Activated CD8-positive, alpha-beta T cell treated with anti-CD3 and anti-CD28 coated beads, Interleukin-2, amount 10 ng/mL, durations not matched to agents 7 days and 5 days (primary cell): ENCODE measurements around the gene SLC23A2. TPM values are rescaled to one million over a fixed set of nuclear protein-coding genes. Genes with fewer than 3 reads are reported as not detected.

Experiments
- ATAC-seq: fragments of 150-1000 bp; cut with Tn5 transposase; one replicate; pipeline ENCODE4 v1.10.0; 2021; ENCODE audit warnings: moderate library complexity
- CTCF ChIA-PET: fragments of 350-600 bp; sonication (Branson Sonifier 250); formaldehyde crosslinking; loops from one replicate; lab custom pipeline; 2021; ENCODE audit warnings: antibody characterized with exemption; lab: Charles Lee
- POLR2A ChIA-PET: fragments of 350-600 bp; sonication (Branson Sonifier 250); formaldehyde crosslinking; loops from one replicate; lab custom pipeline; 2021; ENCODE audit warnings: antibody characterized with exemption; lab: Charles Lee
- DNase-seq: peaks from one replicate; pipeline ENCODE4 v3.0.0-alpha.2; 2020
- H3K27ac Mint-ChIP-seq: one replicate; pipeline ENCODE4 v1.8.0; 2021; ENCODE audit warnings: mild to moderate bottlenecking, mixed read lengths
- H3K27me3 Mint-ChIP-seq: one replicate; pipeline ENCODE4 v1.8.0; 2021; ENCODE audit warnings: low read depth, mixed read lengths
- H3K36me3 Mint-ChIP-seq: one replicate; pipeline ENCODE4 v1.8.0; 2021; ENCODE audit warnings: low read depth, mixed read lengths
- H3K4me1 Mint-ChIP-seq: one replicate; pipeline ENCODE4 v1.8.0; 2021; ENCODE audit warnings: low read depth, mixed read lengths
- H3K4me3 Mint-ChIP-seq: one replicate; pipeline ENCODE4 v1.8.0; 2021; ENCODE audit warnings: mild to moderate bottlenecking, mixed read lengths
- H3K9me3 Mint-ChIP-seq: one replicate; pipeline ENCODE4 v1.8.0; 2022; ENCODE audit warnings: mixed read lengths; ENCODE audit not compliant: insufficient read depth
- total RNA-seq, 2 experiments: library from RNA; stranded (reverse); gene quantifications; one replicate each; pipeline ENCODE4 v1.2.3, GENCODE V29; 2021

Gene SLC23A2
- total RNA-seq, 2 experiments from 2014 or later, result 14.7 to 16.7 TPM

DNA sequence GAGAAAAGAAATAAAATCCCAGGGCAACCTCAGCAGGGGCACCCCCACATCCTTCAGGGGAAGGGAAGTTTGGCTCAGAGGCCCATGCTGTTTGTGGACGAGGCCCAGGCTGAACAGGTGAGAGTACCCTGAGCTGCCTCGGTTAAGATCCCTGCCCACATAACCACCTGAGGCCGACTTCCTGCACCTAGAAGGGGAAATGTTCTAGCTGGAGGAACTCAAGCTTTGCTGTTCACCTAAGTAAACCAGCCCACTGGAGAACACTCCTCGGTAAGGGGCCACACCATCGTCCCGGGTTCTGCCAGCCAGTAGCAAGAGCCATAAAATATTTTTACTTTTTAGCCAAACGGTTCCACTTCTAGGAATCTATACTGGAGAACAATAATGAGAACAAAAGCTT is 88.2 kb downstream of the SLC23A2 start:
- no peaks in the 10 kb centered on the region for H3K27me3 Mint-ChIP-seq
- no peak overlapping the region for H3K4me3 Mint-ChIP-seq
- H3K9me3 Mint-ChIP-seq, result no peaks in the 10 kb centered on the region
- ChIA-PET POLR2A (no interaction called here), CTCF (interaction anchor here (1.1 kb wide), 1 partner anchor 154 kb away, joined by 5 read pairs; no protein-coding TSS in a partner anchor)
- H3K36me3 Mint-ChIP-seq, result peaks cover 16% of the 10 kb centered on the region
- H3K4me1 Mint-ChIP-seq, result peaks cover 18% of the 10 kb centered on the region
- H3K27ac Mint-ChIP-seq, result peak overlapping the region; percentile 20
- ATAC-seq (no peak), DNase-seq (peak; percentile 27)

DNA sequence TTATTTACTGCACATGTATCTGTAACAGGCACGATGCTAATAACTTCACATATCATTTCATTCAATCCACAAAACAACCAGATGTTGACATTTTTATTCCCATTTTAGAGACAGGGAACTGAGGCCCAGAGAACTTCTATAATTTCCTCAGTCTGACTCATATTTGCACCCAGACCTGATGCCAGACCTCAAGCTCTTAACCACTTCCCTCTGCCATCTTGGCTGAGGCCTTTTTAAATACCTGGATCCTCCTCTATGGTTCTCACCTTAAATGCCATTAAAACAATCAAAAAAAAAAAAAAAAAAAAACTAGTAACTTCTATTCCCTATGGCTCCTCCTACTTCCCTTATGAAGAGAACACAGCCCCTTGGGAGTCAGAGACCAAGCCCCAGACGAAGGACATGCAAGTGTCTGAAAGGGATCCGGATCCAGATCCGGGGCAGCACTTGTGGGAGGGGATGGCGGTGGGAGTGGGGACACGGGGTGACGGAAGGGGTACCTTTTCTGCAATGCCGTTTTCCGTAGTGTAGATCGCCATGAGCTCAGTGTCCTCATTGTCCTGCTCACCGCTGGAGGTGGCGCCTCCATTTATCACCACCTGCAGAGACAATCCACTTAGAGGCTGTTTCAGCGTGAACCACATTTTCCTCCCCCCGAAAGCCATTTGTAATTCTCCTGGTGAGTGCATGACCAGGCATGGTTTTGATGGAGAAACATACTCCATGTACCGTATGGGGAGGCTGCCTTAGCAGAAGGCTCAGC is 88.7 kb downstream of the SLC23A2 start:
- CTCF ChIA-PET, result interaction anchor here (0.7 to 1.1 kb wide), 2 partner anchors 154 to 172 kb away, joined by 3 to 5 read pairs; no protein-coding TSS in a partner anchor
- peaks cover 18% of the 10 kb centered on the region for H3K4me1 Mint-ChIP-seq
- ATAC-seq (no peak), DNase-seq (peak; percentile 44)
- peak overlapping the region; percentile 20 for H3K27ac Mint-ChIP-seq
- peaks cover 19% of the 10 kb centered on the region for H3K36me3 Mint-ChIP-seq
- H3K27me3 Mint-ChIP-seq, result no peaks in the 10 kb centered on the region
- H3K9me3 Mint-ChIP-seq, result no peaks in the 10 kb centered on the region
- H3K4me3 Mint-ChIP-seq, result no peak overlapping the region
- POLR2A ChIA-PET, result no interaction called here

DNA sequence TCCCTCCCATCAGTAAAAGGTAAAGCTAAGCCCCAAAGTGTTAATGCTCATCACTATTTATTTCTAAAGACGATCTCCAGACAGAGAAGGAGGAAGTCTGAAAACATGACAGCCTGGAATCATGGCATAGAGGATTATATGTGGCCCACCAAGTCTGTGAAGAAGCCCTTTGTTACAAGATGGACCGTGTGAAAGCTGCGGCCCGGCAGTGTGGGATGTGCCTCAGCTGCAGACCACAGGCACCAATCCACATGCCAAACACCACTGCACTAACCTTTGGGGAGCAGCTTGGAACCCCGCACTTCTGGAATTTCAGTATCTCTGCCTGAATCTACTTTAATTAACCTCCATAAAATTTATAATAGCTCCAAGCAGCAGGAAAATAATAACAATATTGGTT is 90.4 kb downstream of the SLC23A2 start:
- Mint-ChIP-seq H3K4me3 (no peak overlapping the region), H3K27me3 (no peaks in the 10 kb centered on the region), H3K36me3 (peaks cover 22% of the 10 kb centered on the region), H3K9me3 (no peaks in the 10 kb centered on the region), H3K4me1 (peaks cover 18% of the 10 kb centered on the region), H3K27ac (no peak overlapping the region)
- ChIA-PET CTCF (no interaction called here), POLR2A (interaction anchor here (0.8 kb wide), 1 partner anchor 27 kb away, joined by 3 read pairs; no protein-coding TSS in a partner anchor)
- DNase-seq (no peak), ATAC-seq (no peak)

GRCh38 chr20:4905613-4906012 is 95.7 kb downstream of the SLC23A2 start:
- Mint-ChIP-seq H3K27me3 (no peaks in the 10 kb centered on the region), H3K27ac (no peak overlapping the region), H3K36me3 (peaks cover 24% of the 10 kb centered on the region), H3K9me3 (no peaks in the 10 kb centered on the region), H3K4me1 (no peaks in the 10 kb centered on the region), H3K4me3 (no peak overlapping the region)
- ChIA-PET POLR2A (no interaction called here), CTCF (no interaction called here)
- DNase-seq, result no peak
- ATAC-seq, result no peak

- no peak for DNase-seq
- no peaks in the 10 kb centered on the region for H3K9me3 Mint-ChIP-seq
- H3K4me1 Mint-ChIP-seq, result no peaks in the 10 kb centered on the region
- no peak for ATAC-seq
- no peak overlapping the region for H3K4me3 Mint-ChIP-seq
- peaks cover 22% of the 10 kb centered on the region for H3K36me3 Mint-ChIP-seq
- CTCF ChIA-PET, result no interaction called here
- POLR2A ChIA-PET, result no interaction called here
- no peak overlapping the region for H3K27ac Mint-ChIP-seq
- no peaks in the 10 kb centered on the region for H3K27me3 Mint-ChIP-seq
Measured at GRCh38 chr20:4905195-4905594, 96.1 kb downstream of the SLC23A2 start.

- ChIA-PET CTCF (no interaction called here), POLR2A (no interaction called here)
Measured at GRCh38 chr20:4904127-4904860, 97.0 kb downstream of the SLC23A2 start.

GRCh38 chr20:4902788-4903187 is 98.5 kb downstream of the SLC23A2 start:
- DNase-seq, result no peak
- ATAC-seq, result no peak
- ChIA-PET CTCF (interaction anchor here (1.3 kb wide), 1 partner anchor 18 kb away, joined by 3 read pairs; no protein-coding TSS in a partner anchor), POLR2A (no interaction called here)
- H3K4me3 Mint-ChIP-seq, result no peak overlapping the region
- peaks cover 30% of the 10 kb centered on the region for H3K36me3 Mint-ChIP-seq
- no peaks in the 10 kb centered on the region for H3K9me3 Mint-ChIP-seq
- H3K27ac Mint-ChIP-seq, result no peak overlapping the region
- H3K4me1 Mint-ChIP-seq, result no peaks in the 10 kb centered on the region
- no peaks in the 10 kb centered on the region for H3K27me3 Mint-ChIP-seq

More at GRCh38 chr20:4904127-4904860, 97.0 kb downstream of the SLC23A2 start:
- Mint-ChIP-seq H3K4me3 (no peak overlapping the region), H3K27ac (no peak overlapping the region), H3K4me1 (no peaks in the 10 kb centered on the region), H3K9me3 (no peaks in the 10 kb centered on the region), H3K36me3 (peaks cover 25% of the 10 kb centered on the region), H3K27me3 (no peaks in the 10 kb centered on the region)
- no peak for DNase-seq
- no peak for ATAC-seq

DNA sequence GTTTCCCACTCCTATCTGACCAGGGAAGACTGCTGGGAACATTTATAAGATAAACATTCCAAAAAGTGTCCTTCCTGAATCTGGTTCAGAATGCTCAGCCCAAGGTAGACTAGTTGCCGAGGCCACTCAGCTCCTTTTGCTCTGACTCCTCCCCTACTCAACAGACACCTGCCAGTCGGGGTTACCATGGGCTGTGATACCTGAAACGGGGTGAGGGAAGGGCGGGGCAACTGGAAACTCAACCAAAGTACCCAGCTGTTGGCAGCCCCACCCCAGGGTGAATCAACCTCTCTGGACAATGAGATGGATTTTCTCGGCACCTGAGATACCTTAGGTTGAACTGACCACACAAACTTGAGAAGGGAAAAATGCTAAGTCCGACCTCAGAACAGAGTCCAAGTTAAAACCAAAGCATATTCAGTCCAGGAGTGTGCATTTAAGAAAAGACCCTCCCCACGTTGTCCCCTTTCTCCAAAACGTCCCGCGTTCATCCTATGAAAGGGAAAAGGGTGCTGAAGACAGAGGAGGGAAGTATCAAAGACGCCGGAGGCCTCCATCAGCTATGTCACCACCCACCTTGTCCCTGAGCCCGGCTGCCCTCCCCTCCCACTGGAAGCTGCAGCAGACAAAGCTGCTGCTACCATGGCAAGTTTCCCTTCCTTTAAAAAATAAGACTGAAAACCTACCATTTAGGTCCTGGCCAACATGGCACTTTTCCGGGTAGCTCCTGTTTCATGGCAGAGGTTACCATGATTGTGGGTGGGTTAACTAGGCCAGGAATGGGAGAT is 100.1 kb downstream of the SLC23A2 start:
- ATAC-seq, result no peak
- ChIA-PET CTCF (interaction anchor here (0.7 to 1.3 kb wide), 2 partner anchors 17 to 142 kb away, joined by 3 read pairs; no protein-coding TSS in a partner anchor), POLR2A (no interaction called here)
- Mint-ChIP-seq H3K27ac (no peak overlapping the region), H3K27me3 (no peaks in the 10 kb centered on the region), H3K36me3 (peaks cover 26% of the 10 kb centered on the region), H3K4me3 (no peak overlapping the region), H3K9me3 (no peaks in the 10 kb centered on the region), H3K4me1 (peaks cover 3% of the 10 kb centered on the region)
- DNase-seq, result no peak

DNA sequence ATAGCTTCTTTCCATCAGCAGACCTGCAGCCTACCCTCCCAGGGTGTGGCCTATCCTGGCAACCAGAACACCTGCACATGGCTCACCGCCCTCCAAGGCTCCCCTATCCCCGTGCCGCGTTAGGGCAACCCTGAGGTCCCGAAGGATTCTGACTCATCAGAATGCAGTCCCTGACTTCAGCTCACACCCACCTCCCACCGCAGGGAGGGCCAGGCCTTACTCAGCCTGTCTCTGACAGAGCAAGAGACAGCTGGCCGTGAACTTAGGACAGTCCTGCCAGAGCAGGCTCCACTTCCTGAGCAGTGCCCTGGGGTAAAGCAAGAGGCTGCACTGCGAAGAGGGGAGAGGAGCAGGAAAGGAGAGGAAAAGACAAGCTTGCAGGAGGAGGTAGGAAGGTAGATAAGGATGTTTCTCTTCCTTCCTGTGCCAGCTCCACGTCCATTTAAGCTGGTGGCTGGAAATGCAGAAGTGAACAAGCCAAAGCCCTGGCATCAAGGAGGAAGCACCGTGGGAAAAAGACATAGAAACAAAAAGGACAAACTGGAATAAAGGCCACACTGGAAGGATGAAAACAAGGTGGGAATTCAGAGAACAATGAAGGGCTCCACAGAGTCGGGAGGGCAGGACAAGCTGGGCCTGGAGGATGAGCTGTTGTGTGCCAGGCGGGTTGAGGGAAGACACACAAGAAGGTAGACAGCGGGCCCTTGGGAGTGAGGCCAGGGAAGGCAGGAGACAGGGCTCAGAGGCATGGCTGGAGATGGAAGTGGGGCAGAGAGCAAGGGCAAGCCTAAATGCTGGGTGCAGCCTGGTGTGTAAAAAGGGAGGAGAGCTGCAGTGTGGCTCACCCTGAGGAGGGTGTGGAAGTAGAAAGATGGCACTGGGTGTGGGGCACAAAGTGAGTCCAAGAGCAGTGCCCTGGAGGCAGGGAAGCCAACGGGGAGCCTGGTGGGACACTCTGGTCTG is 102.7 kb downstream of the SLC23A2 start:
- ATAC-seq (no peak), DNase-seq (no peak)
- H3K27me3 Mint-ChIP-seq, result no peaks in the 10 kb centered on the region
- H3K9me3 Mint-ChIP-seq, result no peaks in the 10 kb centered on the region
- peak overlapping the region; percentile 50 for H3K27ac Mint-ChIP-seq
- ChIA-PET POLR2A (interaction anchor here (1.0 kb wide), 1 partner anchor 11 kb away, joined by 3 read pairs; no protein-coding TSS in a partner anchor), CTCF (interaction anchor here (1.4 kb wide), 1 partner anchor 10 kb away, joined by 4 read pairs; no protein-coding TSS in a partner anchor)
- peaks cover 8% of the 10 kb centered on the region for H3K4me1 Mint-ChIP-seq
- peaks cover 16% of the 10 kb centered on the region for H3K36me3 Mint-ChIP-seq
- H3K4me3 Mint-ChIP-seq, result no peak overlapping the region

- Mint-ChIP-seq H3K27me3 (no peaks in the 10 kb centered on the region), H3K27ac (no peak overlapping the region), H3K4me3 (no peak overlapping the region), H3K4me1 (peaks cover 8% of the 10 kb centered on the region), H3K36me3 (peaks cover 18% of the 10 kb centered on the region), H3K9me3 (no peaks in the 10 kb centered on the region)
- ATAC-seq, result no peak
- ChIA-PET POLR2A (interaction anchor here (1.0 kb wide), 1 partner anchor 10 kb away, joined by 3 read pairs; no protein-coding TSS in a partner anchor), CTCF (interaction anchor here (1.4 kb wide), 1 partner anchor 10 kb away, joined by 4 read pairs; no protein-coding TSS in a partner anchor)
- no peak for DNase-seq
Measured at GRCh38 chr20:4897600-4897999, 103.7 kb downstream of the SLC23A2 start.
